Astrocyte (in vitro differentiated cells and primary cell): ENCODE data around the gene TCEA2. TPM values are rescaled to one million over a fixed set of nuclear protein-coding genes. Genes with fewer than 3 reads are reported as not detected.

Experiments
- DNase-seq: peaks from one replicate; pipeline ENCODE4 v3.0.0-alpha.2; 2010; ENCODE audit warnings: low read depth
- FAIRE-seq: peaks from 2 replicates; lab custom pipeline; 2011; peaks lifted over from hg19 to GRCh38; lab: Jason Lieb, UNC
- H2AFZ ChIP-seq: 2 replicates; pipeline ENCODE4 v1.6.0; 2012; ENCODE audit warnings: low read depth, low read length, inconsistent platforms
- H3K27ac ChIP-seq: 2 replicates; pipeline ENCODE4 v1.5.1; 2011; ENCODE audit warnings: low read depth, low read length, inconsistent platforms
- H3K27me3 ChIP-seq: 2 replicates; pipeline ENCODE4 v1.6.0; 2011; ENCODE audit warnings: low read length, inconsistent platforms; ENCODE audit not compliant: insufficient read depth
- H3K36me3 ChIP-seq: 2 replicates; pipeline ENCODE4 v1.5.1; 2011; ENCODE audit warnings: low read length, inconsistent platforms; ENCODE audit not compliant: insufficient read depth
- H3K4me1 ChIP-seq: 2 replicates; pipeline ENCODE4 v1.5.1; 2011; ENCODE audit warnings: low read length, inconsistent platforms; ENCODE audit not compliant: insufficient read depth
- H3K4me2 ChIP-seq: 2 replicates; pipeline ENCODE4 v1.6.0; 2012; ENCODE audit warnings: low read length, inconsistent platforms
- H3K4me3 ChIP-seq: 2 replicates; pipeline ENCODE4 v1.5.1; 2011; ENCODE audit warnings: low read depth, mild to moderate bottlenecking, low read length, inconsistent platforms; ENCODE audit not compliant: insufficient read depth
- H3K79me2 ChIP-seq: 2 replicates; pipeline ENCODE4 v1.6.0; 2012; ENCODE audit warnings: mild to moderate bottlenecking, low read length, inconsistent platforms; ENCODE audit not compliant: insufficient read depth
- H3K9ac ChIP-seq: 2 replicates; pipeline ENCODE4 v1.6.0; 2012; ENCODE audit warnings: mild to moderate bottlenecking, low read length, inconsistent platforms
- H3K9me3 ChIP-seq: 2 replicates; pipeline ENCODE4 v1.5.1; 2012; ENCODE audit warnings: low read depth, mild to moderate bottlenecking, low read length, inconsistent platforms; ENCODE audit not compliant: insufficient read depth
- H4K20me1 ChIP-seq: 2 replicates; pipeline ENCODE4 v1.6.0; 2012; ENCODE audit warnings: low read length, inconsistent platforms; ENCODE audit not compliant: insufficient read depth
- H3K27ac Mint-ChIP-seq: one replicate; pipeline ENCODE4 v1.8.0; 2021; ENCODE audit warnings: mild to moderate bottlenecking, mixed read lengths; ENCODE audit not compliant: unreplicated experiment
- H3K27me3 Mint-ChIP-seq: one replicate; pipeline ENCODE4 v1.8.0; 2021; ENCODE audit warnings: low read depth, mixed read lengths; ENCODE audit not compliant: unreplicated experiment
- H3K36me3 Mint-ChIP-seq: one replicate; pipeline ENCODE4 v1.8.0; 2021; ENCODE audit warnings: low read depth, mixed read lengths; ENCODE audit not compliant: unreplicated experiment
- H3K4me1 Mint-ChIP-seq: one replicate; pipeline ENCODE4 v1.8.0; 2021; ENCODE audit warnings: low read depth, mixed read lengths; ENCODE audit not compliant: unreplicated experiment
- H3K4me3 Mint-ChIP-seq: one replicate; pipeline ENCODE4 v1.8.0; 2021; ENCODE audit warnings: mild to moderate bottlenecking, moderate library complexity, mixed read lengths; ENCODE audit not compliant: unreplicated experiment
- H3K9me3 Mint-ChIP-seq: one replicate; pipeline ENCODE4 v1.8.0; 2021; ENCODE audit warnings: mild to moderate bottlenecking, mixed read lengths; ENCODE audit not compliant: unreplicated experiment
- EZH2 ChIP-seq: IDR thresholded peaks from 2 replicates; pipeline ENCODE4 v1.6.1; 2012; ENCODE audit warnings: mild to moderate bottlenecking, low read length, inconsistent platforms; ENCODE audit not compliant: insufficient read depth
- total RNA-seq: library from RNA; stranded (reverse); gene quantifications from 2 replicates; pipeline ENCODE4 v1.2.1, GENCODE V29; 2021
- TF ChIP-seq, protein P1 (sequence below): IDR thresholded peaks from 2 replicates; pipeline ENCODE4 v1.5.1; 2011; ENCODE audit warnings: low read depth, mild to moderate bottlenecking, inconsistent platforms, low read length, moderate library complexity; ENCODE audit not compliant: insufficient read depth

TCEA2 gene
- total RNA-seq, 1 donor from 2014 or later: 53.1 TPM

DNA sequence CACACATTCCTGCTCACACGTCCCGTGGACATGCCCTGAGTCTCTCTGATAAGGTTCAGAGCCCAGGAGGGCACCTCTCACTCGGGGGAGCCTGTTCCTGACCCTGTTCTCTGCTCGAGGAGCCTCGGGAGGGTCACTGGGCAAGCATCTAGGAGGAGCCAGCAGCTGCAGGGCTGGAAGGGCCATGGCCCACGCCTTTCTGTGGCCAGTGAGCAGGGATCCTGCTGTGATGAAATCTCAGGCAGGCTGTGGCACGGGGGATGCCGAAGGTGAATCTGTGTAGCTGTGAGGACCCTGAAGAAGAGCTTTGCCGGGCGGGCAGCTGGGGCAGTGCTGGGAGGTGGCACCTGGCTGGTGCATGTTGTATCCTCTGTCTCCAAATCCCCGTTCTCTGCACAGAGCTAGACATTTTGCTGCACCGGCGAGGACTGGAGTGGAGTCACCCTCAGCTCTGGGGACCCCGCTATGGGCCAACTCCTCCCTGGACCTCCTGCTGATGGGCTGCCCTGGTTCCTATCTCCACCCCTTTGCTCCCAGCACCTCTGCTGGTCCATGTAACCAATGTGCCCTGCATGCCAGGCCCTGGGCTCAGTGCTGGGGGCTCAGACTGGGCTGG lies 51.5 kb downstream of the TCEA2 start:
- Histone ChIP-seq H3K9me3 (no peaks in the 10 kb centered on the region), H2AFZ (no peak overlapping the region), H4K20me1 (no peaks in the 10 kb centered on the region), H3K4me2 (no peak overlapping the region), H3K27me3 (peaks cover 9% of the 10 kb centered on the region), H3K27ac (no peak overlapping the region), H3K4me3 (no peak overlapping the region), H3K4me1 (no peaks in the 10 kb centered on the region), H3K36me3 (no peaks in the 10 kb centered on the region), H3K79me2 (no peaks in the 10 kb centered on the region), H3K9ac (no peak overlapping the region)
- TF ChIP-seq, protein P1, sequence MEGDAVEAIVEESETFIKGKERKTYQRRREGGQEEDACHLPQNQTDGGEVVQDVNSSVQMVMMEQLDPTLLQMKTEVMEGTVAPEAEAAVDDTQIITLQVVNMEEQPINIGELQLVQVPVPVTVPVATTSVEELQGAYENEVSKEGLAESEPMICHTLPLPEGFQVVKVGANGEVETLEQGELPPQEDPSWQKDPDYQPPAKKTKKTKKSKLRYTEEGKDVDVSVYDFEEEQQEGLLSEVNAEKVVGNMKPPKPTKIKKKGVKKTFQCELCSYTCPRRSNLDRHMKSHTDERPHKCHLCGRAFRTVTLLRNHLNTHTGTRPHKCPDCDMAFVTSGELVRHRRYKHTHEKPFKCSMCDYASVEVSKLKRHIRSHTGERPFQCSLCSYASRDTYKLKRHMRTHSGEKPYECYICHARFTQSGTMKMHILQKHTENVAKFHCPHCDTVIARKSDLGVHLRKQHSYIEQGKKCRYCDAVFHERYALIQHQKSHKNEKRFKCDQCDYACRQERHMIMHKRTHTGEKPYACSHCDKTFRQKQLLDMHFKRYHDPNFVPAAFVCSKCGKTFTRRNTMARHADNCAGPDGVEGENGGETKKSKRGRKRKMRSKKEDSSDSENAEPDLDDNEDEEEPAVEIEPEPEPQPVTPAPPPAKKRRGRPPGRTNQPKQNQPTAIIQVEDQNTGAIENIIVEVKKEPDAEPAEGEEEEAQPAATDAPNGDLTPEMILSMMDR: no peak
- TF ChIP-seq EZH2: no peak
- Mint-ChIP-seq H3K27ac (no peak overlapping the region), H3K27me3 (peaks cover 39% of the 10 kb centered on the region), H3K9me3 (no peaks in the 10 kb centered on the region), H3K4me3 (no peak overlapping the region), H3K4me1 (peaks cover 4% of the 10 kb centered on the region), H3K36me3 (no peaks in the 10 kb centered on the region)
- DNase-seq (no peak), FAIRE-seq (no peak)

- Histone ChIP-seq H2AFZ (no peak overlapping the region), H3K79me2 (no peaks in the 10 kb centered on the region), H3K9me3 (no peaks in the 10 kb centered on the region), H3K27me3 (peaks cover 9% of the 10 kb centered on the region), H3K4me3 (no peak overlapping the region), H3K9ac (no peak overlapping the region), H3K4me1 (no peaks in the 10 kb centered on the region), H4K20me1 (no peaks in the 10 kb centered on the region), H3K27ac (no peak overlapping the region), H3K4me2 (no peak overlapping the region), H3K36me3 (no peaks in the 10 kb centered on the region)
- Mint-ChIP-seq H3K4me3 (no peak overlapping the region), H3K27ac (no peak overlapping the region), H3K9me3 (no peaks in the 10 kb centered on the region), H3K27me3 (peaks cover 37% of the 10 kb centered on the region), H3K4me1 (peaks cover 4% of the 10 kb centered on the region), H3K36me3 (no peaks in the 10 kb centered on the region)
- DNase-seq (no peak), FAIRE-seq (no peak)
- TF ChIP-seq EZH2: no peak
- TF ChIP-seq, protein P1: no peak
Observed at GRCh38 chr20:64115171-64115911, 52.3 kb downstream of the TCEA2 start.

GRCh38 chr20:64116016-64116415 lies 53.0 kb downstream of the TCEA2 start:
- H3K36me3 ChIP-seq: no peaks in the 10 kb centered on the region
- no peak overlapping the region for H2AFZ ChIP-seq
- H3K4me1 ChIP-seq: no peaks in the 10 kb centered on the region
- H3K9ac ChIP-seq: no peak overlapping the region
- no peaks in the 10 kb centered on the region for H3K36me3 Mint-ChIP-seq
- peaks cover 10% of the 10 kb centered on the region for H3K27me3 ChIP-seq
- H3K9me3 Mint-ChIP-seq: no peaks in the 10 kb centered on the region
- no peak for DNase-seq
- FAIRE-seq: no peak
- peaks cover 4% of the 10 kb centered on the region for H3K4me1 Mint-ChIP-seq
- H3K4me2 ChIP-seq: no peak overlapping the region
- no peaks in the 10 kb centered on the region for H4K20me1 ChIP-seq
- H3K27ac Mint-ChIP-seq: no peak overlapping the region
- no peak overlapping the region for H3K4me3 Mint-ChIP-seq
- H3K27me3 Mint-ChIP-seq: peaks cover 35% of the 10 kb centered on the region
- TF ChIP-seq, protein P1: no peak
- no peak for TF ChIP-seq EZH2
- no peak overlapping the region for H3K27ac ChIP-seq
- H3K9me3 ChIP-seq: no peaks in the 10 kb centered on the region
- no peaks in the 10 kb centered on the region for H3K79me2 ChIP-seq
- no peak overlapping the region for H3K4me3 ChIP-seq
